Nephron progenitor cell (in vitro differentiated cells): Measurements from ENCODE around the gene PRLR.
A peak's percentile ranks its signal among the peaks of the same experiment; 100 is the strongest.

Experiments used
- DNase-seq: peaks from one replicate; pipeline ENCODE4 v3.0.0; 2021
- H3K27ac Mint-ChIP-seq: 2 replicates; pipeline ENCODE4 v1.8.0; 2021; ENCODE audit warnings: mild to moderate bottlenecking, moderate library complexity, mixed read lengths
- H3K27me3 Mint-ChIP-seq: 2 replicates; pipeline ENCODE4 v1.8.0; 2021; ENCODE audit warnings: mild to moderate bottlenecking, low read depth, mixed read lengths; ENCODE audit not compliant: poor library complexity
- H3K36me3 Mint-ChIP-seq: 2 replicates; pipeline ENCODE4 v1.8.0; 2021; ENCODE audit warnings: low read depth, mixed read lengths
- H3K4me1 Mint-ChIP-seq: 2 replicates; pipeline ENCODE4 v1.8.0; 2021; ENCODE audit warnings: mixed read lengths
- H3K4me3 Mint-ChIP-seq: 2 replicates; pipeline ENCODE4 v1.8.0; 2021; ENCODE audit warnings: mild to moderate bottlenecking, moderate library complexity, mixed read lengths
- H3K9me3 Mint-ChIP-seq: 2 replicates; pipeline ENCODE4 v1.8.0; 2021; ENCODE audit warnings: mild to moderate bottlenecking, moderate library complexity, mixed read lengths
- CTCF ChIP-seq: fragments of 200-600 bp; sonication (generic); IDR thresholded peaks from 2 replicates; pipeline ENCODE4 v1.5.0; 2021; ENCODE audit warnings: antibody characterized with exemption

Gene PRLR

GRCh38 chr5:35199886-35200285 is 30.4 kb downstream of the PRLR start:
- Mint-ChIP-seq H3K9me3 (no peaks in the 10 kb centered on the region), H3K27ac (no peak overlapping the region), H3K4me1 (peaks cover 54% of the 10 kb centered on the region), H3K36me3 (peaks cover 5% of the 10 kb centered on the region), H3K27me3 (peaks cover 9% of the 10 kb centered on the region), H3K4me3 (no peak overlapping the region)
- DNase-seq, result no peak
- no peak for TF ChIP-seq CTCF

DNA sequence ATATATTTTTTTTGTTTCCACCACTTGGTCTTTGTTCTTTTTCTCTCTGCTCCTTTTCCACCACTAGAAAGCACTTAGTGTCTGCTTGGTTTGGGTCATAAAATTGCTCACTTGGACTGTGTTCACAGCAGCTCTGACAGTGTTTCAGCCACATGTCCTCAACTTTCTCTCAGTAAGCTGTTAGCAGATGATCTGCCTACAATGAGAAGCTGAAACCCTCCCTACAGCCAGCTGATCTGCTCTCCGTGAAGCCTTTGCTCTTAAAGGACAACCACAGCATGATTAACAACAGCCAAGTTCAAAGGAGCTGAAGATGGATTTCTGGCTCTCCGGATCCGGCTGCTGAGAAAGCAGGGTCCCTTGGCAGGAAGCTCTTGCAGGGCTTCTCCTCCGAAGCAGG is 31.6 kb downstream of the PRLR start:
- DNase-seq, result peak; percentile 27
- H3K4me1 Mint-ChIP-seq, result peaks cover 66% of the 10 kb centered on the region
- peaks cover 5% of the 10 kb centered on the region for H3K36me3 Mint-ChIP-seq
- H3K9me3 Mint-ChIP-seq, result no peaks in the 10 kb centered on the region
- peak overlapping the region; percentile 90 for H3K27ac Mint-ChIP-seq
- TF ChIP-seq CTCF, result no peak
- peaks cover 14% of the 10 kb centered on the region for H3K27me3 Mint-ChIP-seq
- peak overlapping the region; percentile 46 for H3K4me3 Mint-ChIP-seq

- Mint-ChIP-seq H3K36me3 (peaks cover 5% of the 10 kb centered on the region), H3K4me3 (peak overlapping the region; percentile 46), H3K4me1 (peaks cover 72% of the 10 kb centered on the region), H3K9me3 (no peaks in the 10 kb centered on the region), H3K27ac (peak overlapping the region; percentile 90), H3K27me3 (peaks cover 14% of the 10 kb centered on the region)
- TF ChIP-seq CTCF, result no peak
- DNase-seq, result peak; percentile 15
Observed at GRCh38 chr5:35198075-35198474, 32.2 kb downstream of the PRLR start.

DNA sequence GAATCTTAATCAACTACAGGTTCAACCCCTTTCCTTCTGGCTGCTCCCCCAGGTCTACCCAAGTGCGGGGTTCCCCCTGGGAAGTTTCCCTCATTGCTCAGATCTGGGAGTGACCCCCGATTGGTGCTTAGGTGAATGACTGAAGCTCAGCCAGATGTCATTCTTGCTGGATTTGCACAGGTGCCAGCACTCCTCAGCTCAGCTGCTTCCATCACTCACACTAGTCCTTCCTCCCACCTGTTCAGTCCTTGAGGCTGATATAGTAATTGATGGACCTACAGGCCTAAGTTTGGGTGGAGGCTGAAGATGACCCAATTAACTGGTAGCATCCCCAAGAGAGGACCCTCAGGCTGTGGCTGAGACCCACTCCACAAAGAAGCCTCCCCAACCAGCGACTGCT is 32.9 kb downstream of the PRLR start:
- Mint-ChIP-seq H3K9me3 (no peaks in the 10 kb centered on the region), H3K4me1 (peaks cover 75% of the 10 kb centered on the region), H3K36me3 (peaks cover 5% of the 10 kb centered on the region), H3K4me3 (no peak overlapping the region), H3K27me3 (peaks cover 13% of the 10 kb centered on the region), H3K27ac (no peak overlapping the region)
- no peak for DNase-seq
- TF ChIP-seq CTCF, result no peak

GRCh38 chr5:35195472-35195852 is 34.8 kb downstream of the PRLR start:
- peak overlapping the region; percentile 40 for H3K27ac Mint-ChIP-seq
- H3K36me3 Mint-ChIP-seq, result peaks cover 13% of the 10 kb centered on the region
- no peak overlapping the region for H3K4me3 Mint-ChIP-seq
- peaks cover 75% of the 10 kb centered on the region for H3K4me1 Mint-ChIP-seq
- H3K9me3 Mint-ChIP-seq, result no peaks in the 10 kb centered on the region
- peaks cover 7% of the 10 kb centered on the region for H3K27me3 Mint-ChIP-seq
- DNase-seq, result no peak
- TF ChIP-seq CTCF, result no peak

DNA sequence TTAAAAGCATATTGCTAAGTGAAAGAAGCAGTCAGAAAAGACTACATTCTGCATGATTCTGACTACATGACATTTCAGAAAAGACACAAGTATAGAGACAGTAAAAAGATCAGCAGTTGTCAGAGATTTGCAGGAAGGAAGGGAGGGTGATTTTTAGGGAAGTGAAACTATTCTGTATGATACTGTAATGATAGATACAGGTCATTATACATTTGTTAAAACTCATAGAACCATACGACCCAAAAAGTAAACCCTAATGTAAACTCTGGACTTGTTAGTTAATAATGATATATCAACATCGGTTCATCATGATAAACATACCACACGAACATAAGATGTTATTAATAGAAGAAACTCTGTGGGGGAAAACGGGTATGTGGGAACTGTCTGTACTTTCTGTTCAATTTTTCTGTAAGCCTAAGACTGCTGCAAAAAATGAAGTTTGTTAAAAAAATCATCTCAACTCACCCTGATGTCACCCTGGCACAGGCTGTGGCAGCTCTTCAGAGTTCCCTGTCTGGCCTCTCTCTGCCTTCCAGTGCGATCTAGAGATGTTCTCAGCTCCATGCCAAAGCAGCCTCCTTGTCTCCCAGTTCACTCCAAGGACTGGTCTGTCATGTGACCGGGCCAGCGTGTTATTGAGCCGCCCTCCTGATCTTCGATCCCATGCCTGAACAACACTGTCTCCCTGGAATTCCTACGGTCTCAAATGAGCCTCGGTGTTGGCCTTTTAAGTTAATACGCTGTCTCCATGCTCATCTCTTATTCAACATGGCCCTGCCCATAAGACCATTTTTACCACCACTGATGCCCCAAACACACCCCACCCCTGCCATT is 35.4 kb downstream of the PRLR start:
- no peak for DNase-seq
- Mint-ChIP-seq H3K27ac (peak overlapping the region; percentile 90), H3K4me3 (peak overlapping the region; percentile 35), H3K27me3 (peaks cover 7% of the 10 kb centered on the region), H3K9me3 (no peaks in the 10 kb centered on the region), H3K4me1 (peaks cover 71% of the 10 kb centered on the region), H3K36me3 (peaks cover 13% of the 10 kb centered on the region)
- no peak for TF ChIP-seq CTCF
